Activated naive CD4-positive, alpha-beta T cell treated with anti-CD3 and anti-CD28 coated beads, Interleukin-2, amount 10 ng/mL, durations not matched to agents 7 days and 5 days (primary cell): ENCODE results near the gene ANKRD13B.
A peak's percentile ranks its signal among the peaks of the same experiment; 100 is the strongest.
"Not testable (repeated sequence)": the region's sequence is repeated elsewhere in the genome, so short reads cannot be mapped to it uniquely, and the experiment has no call there.

Experiments
- CTCF ChIA-PET: fragments of 350-600 bp; sonication (Branson Sonifier 250); formaldehyde crosslinking; loops from one replicate; lab custom pipeline; 2021; ENCODE audit warnings: antibody characterized with exemption; lab: Charles Lee
- DNase-seq: peaks from one replicate; pipeline ENCODE4 v3.0.0-alpha.2; 2020
- H3K27ac Mint-ChIP-seq: one replicate; pipeline ENCODE4 v1.8.0; 2021; ENCODE audit warnings: mild to moderate bottlenecking, moderate library complexity, mixed read lengths
- H3K27me3 Mint-ChIP-seq: one replicate; pipeline ENCODE4 v1.8.0; 2021; ENCODE audit warnings: mild to moderate bottlenecking, mixed read lengths
- H3K36me3 Mint-ChIP-seq: one replicate; pipeline ENCODE4 v1.8.0; 2021; ENCODE audit warnings: mixed read lengths
- H3K4me1 Mint-ChIP-seq: one replicate; pipeline ENCODE4 v1.8.0; 2021; ENCODE audit warnings: mixed read lengths
- H3K4me3 Mint-ChIP-seq: one replicate; pipeline ENCODE4 v1.8.0; 2021; ENCODE audit warnings: mild to moderate bottlenecking, moderate library complexity, mixed read lengths
- H3K9me3 Mint-ChIP-seq: one replicate; pipeline ENCODE4 v1.8.0; 2021; ENCODE audit warnings: mixed read lengths

Gene ANKRD13B

DNA sequence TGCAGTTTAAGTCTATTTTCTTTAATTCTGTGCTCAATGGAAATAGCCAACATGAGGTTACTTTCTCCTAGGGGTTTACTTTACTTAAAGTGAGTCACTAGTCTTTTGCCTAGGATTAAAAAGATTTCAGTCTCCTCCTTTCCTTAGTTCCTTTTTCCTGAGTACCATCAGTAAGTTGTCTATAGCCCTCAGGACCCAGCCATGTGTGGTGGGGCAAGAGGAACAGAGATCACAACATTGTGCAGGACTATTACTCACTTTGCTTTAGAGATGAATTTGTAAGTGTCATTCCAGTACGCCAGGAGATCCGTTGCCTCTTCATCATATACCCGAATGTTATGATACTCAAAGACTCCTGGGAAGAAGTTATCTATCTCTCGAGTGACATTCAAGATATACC lies 57.5 kb downstream of the ANKRD13B start:
- no peaks in the 10 kb centered on the region for H3K9me3 Mint-ChIP-seq
- CTCF ChIA-PET: no interaction called here
- no peak overlapping the region for H3K4me3 Mint-ChIP-seq
- H3K36me3 Mint-ChIP-seq: peaks cover 39% of the 10 kb centered on the region
- DNase-seq: no peak
- H3K27ac Mint-ChIP-seq: no peak overlapping the region
- no peaks in the 10 kb centered on the region for H3K27me3 Mint-ChIP-seq
- no peaks in the 10 kb centered on the region for H3K4me1 Mint-ChIP-seq

DNA sequence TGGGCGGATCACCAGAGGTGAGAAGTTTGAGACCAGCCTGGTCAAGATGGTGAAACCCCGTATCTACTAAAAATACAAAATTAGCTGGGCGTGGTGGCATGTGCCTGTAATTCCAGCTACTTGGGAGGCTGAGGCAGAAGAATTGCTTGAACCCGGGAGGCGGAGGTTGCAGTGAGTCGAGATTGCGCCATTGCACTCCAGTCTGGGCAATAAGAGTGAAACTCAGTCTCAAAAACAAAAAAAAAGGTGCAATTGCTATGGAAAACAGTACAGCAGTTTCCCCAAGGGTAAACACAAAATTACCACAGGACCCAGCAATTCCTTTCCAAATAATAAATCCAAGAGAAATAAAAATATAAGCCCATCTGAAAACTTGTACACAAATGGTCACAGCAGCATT lies 59.0 kb downstream of the ANKRD13B start:
- H3K9me3 Mint-ChIP-seq, H3K27ac Mint-ChIP-seq, H3K4me3 Mint-ChIP-seq, H3K27me3 Mint-ChIP-seq, H3K4me1 Mint-ChIP-seq, CTCF ChIA-PET, DNase-seq: not testable (repeated sequence)
- H3K36me3 Mint-ChIP-seq: peaks cover 44% of the 10 kb centered on the region

- Mint-ChIP-seq H3K9me3 (no peaks in the 10 kb centered on the region), H3K27me3 (no peaks in the 10 kb centered on the region), H3K27ac (no peak overlapping the region), H3K36me3 (peaks cover 44% of the 10 kb centered on the region), H3K4me3 (no peak overlapping the region), H3K4me1 (no peaks in the 10 kb centered on the region)
- no peak for DNase-seq
- CTCF ChIA-PET: interaction anchor here (1.0 kb wide), 1 partner anchor 13 kb away, joined by 4 read pairs; no protein-coding TSS in a partner anchor
These were observed 60.0 kb downstream of the ANKRD13B start for GRCh38 chr17:29652976-29653375.

DNA sequence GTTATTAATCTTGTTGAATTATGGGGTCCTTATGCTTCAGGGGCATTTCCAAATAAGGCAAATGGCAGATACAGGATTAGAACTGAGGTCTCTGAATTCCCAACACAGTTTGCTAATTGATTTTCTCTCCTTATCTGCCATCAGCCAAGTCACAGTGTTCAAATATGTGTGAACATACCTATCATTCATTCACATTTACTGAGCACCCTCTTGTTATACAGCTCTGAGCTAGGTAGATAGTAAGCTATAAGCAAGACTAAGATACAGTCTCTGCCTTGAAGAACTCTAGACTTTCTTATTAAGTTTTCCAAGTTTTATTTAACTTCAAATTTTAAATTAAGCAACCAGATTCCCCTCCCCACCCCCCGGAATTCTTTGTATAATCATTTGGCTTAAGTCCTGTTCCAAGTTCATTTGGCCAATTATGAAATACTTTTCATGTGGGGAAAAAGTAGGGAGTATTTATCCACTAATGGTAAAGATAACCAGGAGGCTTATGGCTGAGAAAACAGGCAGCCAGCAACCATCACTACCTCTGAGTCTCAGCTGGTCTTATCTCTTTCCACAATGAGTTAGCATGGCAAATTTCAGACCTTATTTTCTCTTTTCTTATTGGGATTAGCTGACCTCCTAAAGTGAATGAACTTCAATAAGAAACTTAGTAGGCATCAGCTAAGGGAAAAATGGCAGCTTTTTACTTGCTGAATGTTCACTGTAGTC lies 61.2 kb downstream of the ANKRD13B start:
- Mint-ChIP-seq H3K27me3 (no peaks in the 10 kb centered on the region), H3K36me3 (peaks cover 39% of the 10 kb centered on the region), H3K27ac (no peak overlapping the region), H3K4me3 (no peak overlapping the region), H3K9me3 (no peaks in the 10 kb centered on the region), H3K4me1 (peaks cover 5% of the 10 kb centered on the region)
- no peak for DNase-seq
- CTCF ChIA-PET: interaction anchor here (0.7 to 1.7 kb wide), 3 partner anchors 11 to 125 kb away, joined by 4 to 5 read pairs (median 4); no protein-coding TSS in a partner anchor

GRCh38 chr17:29655323-29655722 lies 62.4 kb downstream of the ANKRD13B start:
- CTCF ChIA-PET: interaction anchor here (1.7 kb wide), 1 partner anchor 124 kb away, joined by 5 read pairs; no protein-coding TSS in a partner anchor
- H3K27me3 Mint-ChIP-seq: no peaks in the 10 kb centered on the region
- H3K36me3 Mint-ChIP-seq: peaks cover 32% of the 10 kb centered on the region
- H3K4me3 Mint-ChIP-seq: no peak overlapping the region
- no peak for DNase-seq
- H3K9me3 Mint-ChIP-seq: no peaks in the 10 kb centered on the region
- no peak overlapping the region for H3K27ac Mint-ChIP-seq
- peaks cover 15% of the 10 kb centered on the region for H3K4me1 Mint-ChIP-seq

DNA sequence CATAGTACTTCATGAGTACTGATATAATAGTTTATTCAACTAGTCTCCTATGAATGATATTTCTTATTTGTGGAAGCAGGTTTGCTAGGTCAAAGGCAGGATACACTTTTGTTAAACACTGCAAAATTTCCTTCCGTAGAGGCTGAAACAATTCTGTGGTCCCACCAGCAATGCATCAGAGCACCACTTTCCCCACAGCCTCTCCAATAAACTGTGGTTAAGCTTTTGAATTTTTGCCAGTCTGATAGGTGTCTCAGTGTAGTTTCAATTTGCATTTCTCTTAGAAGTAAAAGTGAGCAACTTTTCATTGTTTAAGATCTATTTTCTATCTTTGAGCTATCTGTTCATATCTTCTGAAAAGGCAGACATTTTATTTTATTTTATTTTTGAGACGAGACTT lies 66.2 kb downstream of the ANKRD13B start:
- Mint-ChIP-seq H3K27me3 (no peaks in the 10 kb centered on the region), H3K4me3 (no peak overlapping the region)

DNA sequence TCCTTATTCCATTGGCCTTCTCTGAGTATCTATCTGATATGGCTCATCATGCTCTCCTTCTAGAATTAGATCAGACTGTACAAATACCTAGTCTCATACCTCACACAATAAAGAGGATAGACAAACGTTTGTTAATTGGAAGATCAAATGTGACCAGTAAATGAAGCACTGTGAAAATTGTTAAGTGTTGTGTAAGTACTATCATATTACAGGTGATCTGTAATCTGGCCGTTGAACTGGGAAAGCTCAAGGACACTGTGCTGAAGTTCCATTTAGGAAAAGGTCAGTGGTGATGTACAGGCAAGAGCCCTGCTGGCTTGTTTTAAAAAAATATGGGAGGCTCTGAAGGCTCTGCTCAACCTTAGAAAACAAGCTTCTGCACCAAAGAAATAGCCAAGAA lies 68.3 kb downstream of the ANKRD13B start:
- Mint-ChIP-seq H3K27me3 (no peaks in the 10 kb centered on the region), H3K9me3 (no peaks in the 10 kb centered on the region), H3K4me1 (peaks cover 29% of the 10 kb centered on the region), H3K27ac (no peak overlapping the region), H3K4me3 (no peak overlapping the region), H3K36me3 (peaks cover 36% of the 10 kb centered on the region)
- CTCF ChIA-PET: no interaction called here
- DNase-seq: no peak

More for the DNA sequence above, 66.2 kb downstream of the ANKRD13B start:
- no peaks in the 10 kb centered on the region for H3K9me3 Mint-ChIP-seq
- H3K36me3 Mint-ChIP-seq: peaks cover 40% of the 10 kb centered on the region
- CTCF ChIA-PET: interaction anchor here (1.3 to 1.9 kb wide), 2 partner anchors 42 to 101 kb away, joined by 3 to 8 read pairs; no protein-coding TSS in a partner anchor
- H3K27ac Mint-ChIP-seq: peak overlapping the region; percentile 75
- DNase-seq: peak; percentile 24
- H3K4me1 Mint-ChIP-seq: peaks cover 20% of the 10 kb centered on the region

GRCh38 chr17:29663155-29663554 lies 70.2 kb downstream of the ANKRD13B start:
- H3K27me3 Mint-ChIP-seq: no peaks in the 10 kb centered on the region
- H3K27ac Mint-ChIP-seq: no peak overlapping the region
- no peaks in the 10 kb centered on the region for H3K9me3 Mint-ChIP-seq
- CTCF ChIA-PET: interaction anchor here (0.7 kb wide), 1 partner anchor 35 kb away, joined by 3 read pairs; no protein-coding TSS in a partner anchor
- no peak for DNase-seq
- no peak overlapping the region for H3K4me3 Mint-ChIP-seq
- peaks cover 42% of the 10 kb centered on the region for H3K36me3 Mint-ChIP-seq
- peaks cover 35% of the 10 kb centered on the region for H3K4me1 Mint-ChIP-seq
